Vagina (tissue), 2 donors: ENCODE data around the gene PEPD. TPM values are rescaled to one million over a fixed set of nuclear protein-coding genes. Genes with fewer than 3 reads are reported as not detected.

Experiments used
- DNase-seq, 2 donors: peaks; one replicate each; pipeline ENCODE4 v3.0.0-alpha.2; 2017; ENCODE audit errors: extremely low spot score in 2 of 2
- H3K27ac ChIP-seq: fragments of 200-600 bp; sonication (generic); one replicate; pipeline ENCODE4 v1.5.1; 2019
- H3K27me3 ChIP-seq: fragments of 200-600 bp; sonication (generic); one replicate; pipeline ENCODE4 v1.5.1; 2019
- H3K36me3 ChIP-seq, 2 donors: fragments of 200-600 bp; sonication (generic); one replicate each; pipeline ENCODE4 v1.5.1; 2017 to 2019
- H3K4me1 ChIP-seq: fragments of 200-600 bp; sonication (generic); one replicate; pipeline ENCODE4 v1.5.1; 2019
- H3K4me3 ChIP-seq, 2 donors: fragments of 200-600 bp; sonication (generic); 1 replicate in 1 of 2; 2 replicates in 1 of 2; pipeline ENCODE4 v1.5.1; 2016 to 2019
- H3K9me3 ChIP-seq: fragments of 200-600 bp; sonication (generic); one replicate; pipeline ENCODE4 v1.5.1; 2019
- CTCF ChIP-seq, 3 experiments: fragments of 450-650 bp in 2 of 3; fragments of 200-600 bp in 1 of 3; sonication (generic) in 1 of 3; IDR thresholded peaks; one replicate each; pipeline ENCODE4 v1.5.1; 2017 to 2019; ENCODE audit warnings: antibody characterized with exemption in 3 of 3, mild to moderate bottlenecking in 2 of 3, moderate library complexity in 2 of 3
- POLR2A ChIP-seq, 2 donors: fragments of 450-650 bp; IDR thresholded peaks; one replicate each; pipeline ENCODE4 v1.6.1; 2017; ENCODE audit warnings: antibody characterized with exemption in 2 of 2, mild to moderate bottlenecking in 2 of 2, moderate library complexity in 2 of 2
- POLR2AphosphoS5 ChIP-seq, 2 donors: sonication (generic); formaldehyde crosslinking; IDR thresholded peaks; one replicate each; pipeline ENCODE4 v1.9.0; 2017; ENCODE audit warnings: antibody characterized with exemption in 2 of 2, mild to moderate bottlenecking in 2 of 2, low read depth in 1 of 2; ENCODE audit not compliant: insufficient read depth in 1 of 2
- intact Hi-C: fragments of 100-400 bp; cut with DNase I; formaldehyde crosslinking; loops from one replicate; pipeline ENCODE4 v1.15.1; 2023
- total RNA-seq: library from RNA; depleted of rRNA; stranded (reverse); fragments of >200 nt; gene quantifications from one replicate; pipeline ENCODE4 v1.2.3, GENCODE V29; 2016

PEPD gene
- total RNA-seq, 1 donor from 2014 or later: 61.9 TPM

GRCh38 chr19:33513424-33513823 lies 8.2 kb downstream of the PEPD start:
- intact Hi-C loops: no loop called here

DNA sequence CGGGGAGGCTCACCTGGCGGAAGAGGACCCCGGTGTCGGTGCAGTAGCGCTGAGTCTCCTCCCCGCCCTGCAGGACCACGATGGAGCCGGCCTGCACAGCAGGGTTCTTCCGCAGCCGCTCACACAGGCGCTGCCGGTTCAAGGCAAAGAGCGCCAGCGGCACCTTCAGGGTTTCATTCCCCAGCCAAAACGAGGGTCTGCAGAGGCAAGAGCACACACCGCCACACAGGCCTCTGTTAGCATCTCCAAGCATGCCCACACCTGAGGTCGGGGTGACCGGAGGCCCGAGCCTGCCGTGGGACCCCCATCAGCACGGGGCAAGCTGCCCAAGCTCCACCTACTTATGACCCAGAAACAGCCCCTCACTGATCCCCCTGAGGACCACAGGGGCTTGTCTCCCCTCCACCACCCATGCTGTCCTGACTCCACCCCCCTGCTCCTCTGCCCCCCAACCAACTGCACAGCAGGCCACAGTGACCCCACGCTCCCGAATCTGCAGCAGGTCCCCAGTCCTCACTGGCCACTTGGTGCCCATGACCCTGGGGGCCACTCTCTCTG lies 8.9 kb downstream of the PEPD start:
- no peak overlapping the region for H3K4me3 ChIP-seq
- DNase-seq: no peak
- no peaks in the 10 kb centered on the region for H3K4me1 ChIP-seq
- H3K27ac ChIP-seq: no peak overlapping the region
- TF ChIP-seq CTCF (IDR thresholded peaks at IDR 0.05): no peak
- no peak for TF ChIP-seq POLR2AphosphoS5 (IDR thresholded peaks at IDR 0.05; ENCODE audit: insufficient read depth in 1 of 2, low read depth in 1 of 2)
- no peak for TF ChIP-seq POLR2A (IDR thresholded peaks at IDR 0.05)
- H3K27me3 ChIP-seq: no peaks in the 10 kb centered on the region
- intact Hi-C loops: no loop called here
- peaks cover 0 to 6% of the 10 kb centered on the region in 2 donors for H3K36me3 ChIP-seq
- H3K9me3 ChIP-seq: no peaks in the 10 kb centered on the region

More at GRCh38 chr19:33513424-33513823, 8.2 kb downstream of the PEPD start:
- Histone ChIP-seq H3K27me3 (no peaks in the 10 kb centered on the region), H3K4me1 (no peaks in the 10 kb centered on the region), H3K9me3 (no peaks in the 10 kb centered on the region), H3K36me3 (peaks cover 0 to 6% of the 10 kb centered on the region in 2 donors), H3K27ac (no peak overlapping the region), H3K4me3 (no peak overlapping the region)
- no peak for TF ChIP-seq POLR2AphosphoS5 (IDR thresholded peaks at IDR 0.05; ENCODE audit: insufficient read depth in 1 of 2, low read depth in 1 of 2)
- no peak for TF ChIP-seq CTCF (IDR thresholded peaks at IDR 0.05)
- no peak for TF ChIP-seq POLR2A (IDR thresholded peaks at IDR 0.05)
- no peak for DNase-seq

DNA sequence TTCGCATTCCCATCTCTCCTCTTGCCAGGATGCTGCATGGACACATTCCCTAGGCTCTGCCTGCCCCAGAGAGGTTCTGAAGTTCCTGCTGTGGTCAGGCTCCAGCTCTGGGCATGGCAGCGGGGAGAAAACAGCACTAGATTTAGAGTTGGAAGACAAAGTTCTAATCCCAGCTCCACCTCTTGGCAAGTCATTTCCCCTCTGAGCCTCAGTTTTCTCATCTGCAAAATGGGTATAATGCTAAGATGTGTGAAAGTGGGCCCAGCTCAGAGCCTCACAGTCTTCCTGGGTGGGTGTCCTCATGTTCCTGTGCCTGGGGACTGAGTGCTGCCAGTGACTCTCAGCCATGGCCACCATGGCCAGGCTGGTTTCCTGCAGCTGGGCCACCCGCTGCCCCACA lies 9.6 kb downstream of the PEPD start:
- peaks cover 0 to 6% of the 10 kb centered on the region in 2 donors for H3K36me3 ChIP-seq
- intact Hi-C loops: no loop called here
- no peaks in the 10 kb centered on the region for H3K27me3 ChIP-seq
- TF ChIP-seq CTCF (IDR thresholded peaks at IDR 0.05) (no peak), POLR2A (IDR thresholded peaks at IDR 0.05) (no peak), POLR2AphosphoS5 (IDR thresholded peaks at IDR 0.05; ENCODE audit: insufficient read depth in 1 of 2, low read depth in 1 of 2) (no peak)
- H3K4me3 ChIP-seq: no peak overlapping the region
- no peak overlapping the region for H3K27ac ChIP-seq
- no peaks in the 10 kb centered on the region for H3K9me3 ChIP-seq
- H3K4me1 ChIP-seq: no peaks in the 10 kb centered on the region
- no peak for DNase-seq

GRCh38 chr19:33511346-33511745 lies 10.2 kb downstream of the PEPD start:
- Histone ChIP-seq H3K4me1 (no peaks in the 10 kb centered on the region), H3K27ac (no peak overlapping the region), H3K27me3 (no peaks in the 10 kb centered on the region), H3K4me3 (no peak overlapping the region), H3K9me3 (no peaks in the 10 kb centered on the region), H3K36me3 (peaks cover 0 to 6% of the 10 kb centered on the region in 2 donors)
- TF ChIP-seq POLR2AphosphoS5 (IDR thresholded peaks at IDR 0.05; ENCODE audit: insufficient read depth in 1 of 2, low read depth in 1 of 2) (no peak), POLR2A (IDR thresholded peaks at IDR 0.05) (no peak), CTCF (IDR thresholded peaks at IDR 0.05) (no peak)
- intact Hi-C loops: no loop called here
- DNase-seq: no peak

DNA sequence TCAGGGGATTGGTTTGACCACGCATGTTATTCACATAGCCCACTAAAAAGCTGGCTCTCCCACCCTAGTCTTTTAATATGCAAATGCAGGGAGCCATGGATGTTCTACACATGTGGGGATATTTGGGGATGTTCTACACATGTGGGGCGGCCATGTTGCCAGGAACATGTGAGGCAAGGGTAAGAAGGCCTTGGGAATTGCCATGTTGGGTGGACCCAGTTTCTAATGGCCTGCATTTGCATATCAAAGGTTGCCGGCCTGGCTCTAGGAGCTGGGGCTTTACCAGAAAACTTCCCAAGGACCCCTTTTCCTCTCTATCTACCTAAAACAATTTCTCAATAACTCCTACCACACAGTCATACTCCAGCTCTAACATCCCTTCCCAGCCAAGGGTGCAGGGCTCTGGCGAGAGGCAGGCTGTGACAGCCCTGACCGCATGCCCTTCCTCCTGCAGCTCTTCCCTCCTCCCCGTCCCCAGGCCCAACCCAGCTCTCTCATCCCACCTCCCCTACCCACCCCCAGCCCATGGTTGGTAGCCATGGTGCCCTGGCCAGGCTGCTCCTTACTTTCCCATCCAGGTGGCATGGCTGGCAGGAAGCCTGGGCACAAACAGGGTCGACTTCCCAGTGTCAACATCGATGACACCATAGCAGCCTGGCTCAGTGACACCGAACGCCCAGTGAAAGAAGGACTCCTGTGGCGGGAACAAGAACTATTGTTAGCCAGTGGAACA lies 11.0 kb downstream of the PEPD start:
- Histone ChIP-seq H3K4me1 (no peaks in the 10 kb centered on the region), H3K4me3 (no peak overlapping the region), H3K9me3 (no peaks in the 10 kb centered on the region), H3K27me3 (no peaks in the 10 kb centered on the region), H3K36me3 (peaks cover 0 to 6% of the 10 kb centered on the region in 2 donors), H3K27ac (no peak overlapping the region)
- TF ChIP-seq POLR2A (IDR thresholded peaks at IDR 0.05) (no peak), CTCF (IDR thresholded peaks at IDR 0.05) (no peak), POLR2AphosphoS5 (IDR thresholded peaks at IDR 0.05; ENCODE audit: insufficient read depth in 1 of 2, low read depth in 1 of 2) (no peak)
- no peak for DNase-seq
- intact Hi-C loops: no loop called here
